GM19043 (cell line): ENCODE measurements around the gene SIRPA.

ENCODE experiments used
- ATAC-seq: cut with Tn5 transposase; IDR thresholded peaks from one replicate; pipeline ENCODE4 v1.9.1; 2021; ENCODE audit warnings: low read depth; ENCODE audit not compliant: unreplicated experiment

The SIRPA gene

DNA sequence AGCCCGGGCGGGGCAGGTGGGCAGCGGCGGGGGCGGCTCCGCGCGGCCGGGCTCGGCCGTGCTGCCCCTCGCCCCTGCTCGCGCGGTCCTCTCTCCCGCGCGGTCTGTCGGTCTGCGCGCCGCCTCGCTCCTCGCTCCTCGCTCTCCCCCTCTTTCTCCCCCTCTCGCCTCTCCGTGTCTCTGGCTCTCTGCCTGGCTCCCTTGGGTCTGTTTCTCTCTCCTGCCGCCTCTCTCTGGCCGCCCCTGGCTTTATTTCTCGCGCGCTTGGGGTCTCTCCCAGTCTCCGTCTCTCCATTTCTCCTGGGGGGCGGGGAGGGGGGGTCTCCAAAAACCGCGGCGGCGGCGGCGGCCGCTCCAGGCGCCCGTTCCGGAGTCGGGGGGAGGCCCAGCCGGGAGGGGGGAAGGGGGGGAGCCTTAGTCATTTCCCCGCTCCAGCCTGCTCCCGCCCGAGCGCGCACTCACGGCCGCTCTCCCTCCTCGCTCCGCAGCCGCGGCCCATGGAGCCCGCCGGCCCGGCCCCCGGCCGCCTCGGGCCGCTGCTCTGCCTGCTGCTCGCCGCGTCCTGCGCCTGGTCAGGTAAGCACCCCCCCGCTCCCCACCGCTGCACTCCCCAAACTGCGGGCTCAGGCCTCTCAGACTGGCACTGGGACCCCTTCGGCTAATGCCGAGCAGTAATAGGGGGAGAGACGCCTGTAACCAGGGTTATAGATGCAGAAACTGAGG, at the start of gene SIRPA:
Gene SIRPA (plus strand): TSS at position 457 of the 723 bp plus-strand sequence. CDS start 41 bp downstream, at position 498.
- ATAC-seq = no peak

DNA sequence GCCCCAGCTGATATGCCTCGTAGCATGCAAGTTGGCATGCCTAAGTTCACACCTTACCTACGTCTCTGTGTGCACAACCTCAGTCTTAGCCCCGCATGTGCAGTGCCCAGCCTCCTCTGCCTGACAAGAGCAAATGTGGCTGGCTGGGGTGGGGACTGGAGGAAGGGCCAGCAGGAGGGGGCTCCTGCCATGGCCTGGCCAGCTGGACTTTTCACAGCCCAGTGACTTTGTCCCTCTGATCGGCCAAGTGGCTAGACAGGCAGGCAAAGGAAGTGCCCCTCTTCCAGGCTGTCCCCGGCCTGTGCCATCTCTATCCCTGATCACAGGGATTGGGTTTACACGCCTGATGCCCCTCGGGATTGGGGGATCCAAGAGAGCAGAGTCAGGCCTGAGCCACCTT, 49.5 kb upstream of the SIRPA start:
- no peak for ATAC-seq

DNA sequence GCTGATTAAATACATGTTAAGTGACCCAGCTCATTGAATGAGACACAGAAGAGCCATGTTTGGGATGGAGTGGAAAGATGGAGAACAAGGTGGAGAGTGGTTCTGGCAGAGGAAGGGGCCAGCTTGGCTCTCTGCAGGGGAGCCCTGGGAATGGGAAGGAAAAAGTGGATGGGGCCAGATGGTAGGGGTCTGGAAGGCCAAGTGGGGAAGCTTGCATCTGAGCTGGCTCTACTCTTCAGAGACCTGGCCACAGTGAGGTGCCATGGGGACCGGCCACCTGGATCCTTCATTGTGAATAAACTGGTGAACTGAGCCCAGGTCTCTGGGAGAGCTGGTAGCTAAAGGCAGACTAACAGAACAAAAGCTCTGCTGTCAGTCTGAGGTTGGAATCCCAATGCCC, 48.9 kb upstream of the SIRPA start:
- no peak for ATAC-seq

DNA sequence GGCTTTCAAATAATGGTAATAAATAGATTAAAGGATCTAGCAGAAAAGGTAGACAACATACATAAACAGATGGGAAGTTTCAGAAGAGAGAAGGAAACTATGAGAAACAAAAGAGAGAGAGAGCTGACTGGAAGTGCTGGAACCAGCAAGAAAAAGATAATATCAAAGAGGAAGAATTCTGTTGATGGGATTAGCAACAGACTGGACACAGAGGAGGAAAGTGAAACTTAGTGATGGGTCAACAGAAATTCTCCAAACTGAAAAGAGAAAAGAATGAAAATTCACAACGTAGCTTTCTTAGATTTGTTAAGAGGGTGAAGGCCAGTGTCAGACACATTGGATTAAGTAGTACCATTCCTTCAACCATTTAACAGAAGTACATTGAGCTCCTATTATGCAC, 48.3 kb upstream of the SIRPA start:
- no peak for ATAC-seq

DNA sequence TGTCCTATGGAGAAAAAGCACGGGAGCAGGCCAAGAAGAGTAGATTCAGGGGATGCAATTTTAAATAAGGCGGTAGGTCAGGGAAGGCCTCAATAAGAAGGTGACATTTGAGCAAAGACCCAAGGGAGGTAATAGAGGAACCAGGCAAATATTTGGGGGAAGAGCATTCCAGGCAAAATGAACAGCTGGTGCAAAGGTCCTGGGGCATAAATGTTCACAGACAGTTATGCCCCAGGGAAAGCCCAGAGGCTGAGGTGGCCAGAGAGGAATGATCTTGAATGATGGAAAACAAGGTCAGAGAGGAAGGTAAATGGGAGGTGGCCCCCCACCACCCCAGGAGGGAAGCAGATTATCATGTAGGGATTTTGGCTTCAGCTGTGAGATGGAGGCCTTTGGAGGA, 47.4 kb upstream of the SIRPA start:
- ATAC-seq = no peak

DNA sequence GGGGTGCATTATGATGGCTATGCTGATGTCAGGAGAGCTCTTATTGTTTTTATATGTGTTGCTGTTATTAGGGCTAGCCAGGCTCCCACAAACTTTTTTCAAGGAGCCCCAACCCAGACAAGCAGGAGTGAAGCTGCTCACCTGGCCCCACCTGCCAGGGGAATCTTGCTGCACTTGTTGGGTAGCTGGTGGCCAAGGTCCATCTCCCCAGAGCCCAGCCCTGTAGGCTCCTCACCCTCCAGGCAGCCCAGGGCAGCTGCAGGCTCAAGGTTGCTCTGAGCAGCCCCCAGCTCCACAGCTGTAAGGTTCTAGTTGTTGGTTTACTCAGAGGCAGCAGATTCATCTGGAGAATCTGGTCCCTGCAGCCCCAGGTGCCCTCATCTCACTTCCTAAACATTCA, 46.8 kb upstream of the SIRPA start:
- no peak for ATAC-seq

DNA sequence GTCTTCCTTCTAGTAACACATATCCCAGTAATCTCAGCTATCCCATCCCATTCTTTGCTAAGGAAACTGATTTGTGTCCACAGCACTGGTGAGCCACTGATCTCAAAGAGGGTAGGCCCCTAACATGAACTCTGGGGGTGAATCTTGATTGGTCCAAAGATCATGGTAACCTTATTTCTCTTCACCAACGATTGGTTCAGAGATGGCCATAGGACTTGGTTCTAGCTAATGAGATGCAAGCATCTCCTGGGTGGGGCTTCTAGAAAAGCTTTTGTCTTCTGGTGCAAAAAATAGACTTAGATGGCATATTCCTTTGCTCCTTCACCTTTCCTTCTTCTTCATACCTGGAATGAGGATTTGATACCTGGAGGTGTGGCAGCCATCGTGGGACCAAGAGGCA, 43.8 kb upstream of the SIRPA start:
- ATAC-seq = no peak

DNA sequence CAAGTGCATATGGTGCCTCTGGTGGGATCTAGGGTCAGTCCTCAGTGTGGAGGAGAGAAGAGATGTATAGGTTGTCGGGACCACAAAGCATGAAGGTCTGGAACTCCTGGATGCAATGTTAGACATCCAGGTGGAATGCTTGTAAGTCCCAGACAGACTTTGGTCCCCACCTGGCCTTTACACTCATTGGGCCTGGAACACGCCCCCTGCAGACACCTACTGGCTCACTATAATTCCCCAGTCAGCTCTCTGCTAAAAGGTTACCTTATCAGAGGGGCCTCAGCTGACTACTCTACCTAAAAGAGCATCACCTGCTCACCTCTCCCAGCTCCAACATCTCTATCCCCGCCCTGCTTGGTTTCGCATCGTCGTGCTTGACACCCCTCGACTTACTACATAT, 41.7 kb upstream of the SIRPA start:
- no peak for ATAC-seq

DNA sequence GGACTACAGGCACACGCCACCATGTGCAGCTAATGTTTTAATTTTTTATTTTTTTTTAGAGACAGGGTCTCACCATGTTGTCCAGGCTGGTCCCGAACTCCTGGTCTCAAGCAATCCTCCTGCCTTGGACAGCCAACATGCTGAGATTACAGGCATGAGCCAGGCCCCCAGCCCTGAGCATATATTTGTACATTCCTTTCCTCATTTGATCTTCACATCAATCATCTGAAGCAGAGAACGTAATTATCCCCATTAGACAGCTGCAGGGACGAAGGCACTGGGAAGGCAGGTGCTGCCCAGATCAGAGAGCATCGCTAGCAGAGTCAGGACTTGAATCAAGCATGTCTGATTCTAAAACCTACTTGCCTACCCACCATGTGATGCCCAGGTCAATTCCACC, 41.0 kb upstream of the SIRPA start:
- no peak for ATAC-seq

DNA sequence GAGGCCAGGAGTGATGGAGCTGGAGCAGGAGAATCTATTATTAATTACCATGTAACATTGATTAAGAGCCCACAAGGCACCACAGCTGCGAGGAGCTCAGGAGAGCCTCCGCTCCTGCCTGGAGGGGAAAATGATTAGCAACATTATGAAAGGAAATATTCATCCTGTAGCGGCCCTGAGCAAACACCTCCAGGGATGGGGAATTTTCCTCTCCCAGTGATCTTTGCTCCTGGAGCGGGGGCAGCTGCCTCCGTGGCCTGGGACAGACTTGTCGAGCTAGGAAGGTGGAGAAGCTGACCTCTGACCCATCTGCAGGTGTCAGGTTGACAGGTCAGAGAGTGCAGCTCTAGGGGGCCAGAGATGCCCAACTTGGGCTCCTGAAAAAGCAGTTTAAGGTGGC, 40.1 kb upstream of the SIRPA start:
- no peak for ATAC-seq

DNA sequence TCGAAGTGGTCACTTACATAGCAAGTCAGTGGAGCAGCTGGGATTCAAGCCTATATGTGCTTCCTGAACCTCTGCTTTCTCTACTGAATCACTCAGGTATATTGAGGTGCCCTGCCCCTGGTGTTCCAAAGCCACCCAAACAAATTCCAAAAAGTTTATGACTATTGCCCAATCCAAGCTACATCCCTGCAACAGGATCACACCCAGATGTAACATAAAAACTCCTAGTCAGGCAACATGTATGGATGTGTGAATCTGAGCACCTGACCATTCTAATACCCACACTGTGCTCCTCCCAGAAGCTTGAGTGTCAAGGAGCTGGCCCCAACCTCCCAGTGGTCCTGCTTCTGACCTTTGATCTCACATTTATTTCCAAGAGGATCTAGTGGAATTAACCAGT, 39.5 kb upstream of the SIRPA start:
- no peak for ATAC-seq

DNA sequence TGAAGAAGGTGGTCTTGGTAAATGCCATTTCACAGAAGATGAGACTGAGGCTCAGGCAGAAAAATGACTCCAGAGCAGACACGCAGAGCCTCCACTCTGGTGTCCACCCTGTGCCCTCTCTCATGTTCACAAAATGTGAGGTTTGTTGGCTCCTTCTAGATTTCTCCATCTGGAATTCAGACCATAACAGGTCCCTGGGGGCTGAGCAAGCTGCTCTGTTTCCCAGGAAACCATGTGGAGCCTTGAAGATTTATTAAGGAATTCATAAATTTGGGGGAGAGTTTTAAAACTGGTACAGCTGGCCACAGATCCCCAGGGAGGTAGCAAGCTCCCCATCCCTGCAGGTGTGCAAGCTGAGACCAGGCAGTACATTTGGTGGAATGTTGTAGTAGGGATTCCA, 38.8 kb upstream of the SIRPA start:
- ATAC-seq = no peak

DNA sequence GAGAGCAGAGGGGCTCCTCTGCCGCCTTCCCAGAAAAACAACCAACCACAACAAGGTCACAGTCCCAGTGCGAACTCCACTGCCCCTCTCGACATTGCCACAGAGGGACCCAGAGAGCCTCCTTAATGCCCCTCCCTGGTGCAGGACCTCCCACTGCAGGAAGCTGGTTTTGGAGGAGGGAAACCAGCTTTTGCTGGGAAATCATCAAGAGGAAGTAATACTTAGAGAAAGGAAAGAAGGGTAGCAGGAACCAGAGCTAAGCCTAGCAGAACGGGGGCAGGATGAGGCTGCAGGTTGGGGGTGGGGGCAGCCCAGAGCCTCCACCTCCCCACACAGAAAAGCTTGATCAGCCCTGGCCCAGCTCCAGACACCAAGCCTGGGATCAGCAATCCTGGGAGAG, 37.7 kb upstream of the SIRPA start:
- ATAC-seq = no peak

DNA sequence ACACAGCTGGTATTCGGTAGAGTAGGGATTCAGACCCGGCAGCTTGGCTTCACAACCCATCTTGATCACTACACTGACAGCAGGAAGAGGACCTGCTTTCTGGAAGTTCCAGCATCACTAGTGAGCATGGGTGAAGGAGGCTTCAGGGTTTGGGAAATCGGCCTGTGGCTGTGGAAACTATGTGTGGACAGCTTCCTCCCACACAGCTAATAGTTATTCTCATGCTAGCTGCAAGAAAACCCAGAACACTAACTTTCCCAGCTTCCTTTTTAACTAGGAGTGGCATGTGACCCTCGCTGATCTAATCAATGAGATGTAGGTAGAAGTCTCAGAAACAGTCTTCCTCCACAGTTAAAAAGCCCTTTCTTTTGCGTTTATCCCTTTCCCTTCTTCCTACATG, 36.3 kb upstream of the SIRPA start:
- no peak for ATAC-seq

DNA sequence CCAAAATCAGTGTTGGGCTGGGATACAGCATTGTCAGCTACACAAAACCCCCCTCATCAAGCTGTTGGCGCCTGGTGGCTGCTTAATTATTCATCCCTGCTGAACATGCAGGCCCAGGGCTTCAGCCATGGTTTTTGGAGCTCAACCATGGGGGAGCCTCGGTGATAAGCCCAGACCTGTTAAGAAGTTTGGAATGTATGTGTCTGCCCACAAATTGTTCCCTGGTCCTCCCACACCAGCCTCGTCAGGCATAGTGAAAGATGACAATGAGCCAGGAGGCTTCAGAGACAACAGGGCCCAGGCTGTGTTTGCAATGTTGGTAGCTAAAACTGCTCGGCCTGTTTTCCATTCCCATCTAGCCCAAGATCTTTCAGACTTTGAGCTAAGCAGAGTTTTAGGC, 34.8 kb upstream of the SIRPA start:
- no peak for ATAC-seq

DNA sequence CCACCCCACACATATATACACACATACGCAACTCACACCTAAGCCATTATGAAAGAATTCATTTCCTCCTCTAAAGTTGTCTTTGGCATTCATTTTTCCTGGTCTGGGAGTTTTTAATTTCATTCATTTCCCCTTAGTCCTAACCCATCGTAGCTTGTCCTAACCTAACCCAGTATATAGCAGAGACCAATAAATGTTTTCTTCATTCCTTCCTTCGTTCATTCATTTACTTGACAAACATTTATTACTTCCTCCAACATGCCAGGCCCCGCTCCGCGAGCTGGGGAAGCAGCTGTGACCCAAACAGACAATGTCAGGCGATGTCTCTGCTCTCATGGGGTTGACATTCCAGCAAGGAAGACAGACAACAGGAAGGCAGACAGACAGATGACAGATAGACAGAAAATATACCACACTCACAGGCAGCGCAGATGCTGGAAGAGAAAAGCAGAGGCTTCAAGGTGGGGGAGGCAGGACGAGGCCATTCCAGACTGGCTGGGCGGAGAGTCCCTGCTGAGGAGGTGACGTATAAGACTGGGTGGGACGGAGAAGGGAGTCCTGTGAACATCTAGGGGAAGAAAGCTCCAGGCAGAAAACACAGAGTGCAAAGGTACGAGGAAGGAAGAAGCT, 33.7 kb upstream of the SIRPA start:
- no peak for ATAC-seq

DNA sequence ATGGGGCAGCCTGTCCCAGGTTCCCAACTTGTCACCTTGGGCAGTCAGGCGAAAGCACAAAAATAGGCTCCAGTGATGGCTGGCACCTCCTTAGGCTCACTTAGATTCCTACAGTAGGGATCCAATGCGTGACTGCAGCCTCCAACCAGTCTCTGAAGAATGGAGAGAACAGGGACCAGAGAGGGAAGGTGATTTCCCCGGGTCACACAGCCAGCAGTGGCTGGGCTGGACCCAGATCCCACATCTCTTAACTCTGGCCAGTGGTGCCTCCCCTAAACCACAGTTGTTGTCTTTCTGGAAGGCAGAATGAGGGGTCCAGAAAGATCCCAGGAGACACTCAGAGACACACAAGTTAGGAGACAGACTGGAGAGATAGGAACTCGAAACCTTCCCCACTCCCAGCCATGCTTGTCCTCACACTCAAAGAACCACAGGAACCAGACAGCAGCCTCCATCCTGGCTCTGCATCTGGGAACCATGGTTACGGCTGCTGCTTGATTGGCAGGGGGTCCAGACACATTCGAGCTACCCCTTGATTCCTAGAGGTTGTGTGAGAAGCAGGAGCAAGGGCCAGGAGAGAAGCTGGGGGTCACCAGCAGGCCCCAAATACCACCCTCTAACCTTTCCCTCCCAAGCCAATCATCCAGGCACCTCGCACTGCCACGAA, 33.1 kb upstream of the SIRPA start:
- ATAC-seq = no peak

DNA sequence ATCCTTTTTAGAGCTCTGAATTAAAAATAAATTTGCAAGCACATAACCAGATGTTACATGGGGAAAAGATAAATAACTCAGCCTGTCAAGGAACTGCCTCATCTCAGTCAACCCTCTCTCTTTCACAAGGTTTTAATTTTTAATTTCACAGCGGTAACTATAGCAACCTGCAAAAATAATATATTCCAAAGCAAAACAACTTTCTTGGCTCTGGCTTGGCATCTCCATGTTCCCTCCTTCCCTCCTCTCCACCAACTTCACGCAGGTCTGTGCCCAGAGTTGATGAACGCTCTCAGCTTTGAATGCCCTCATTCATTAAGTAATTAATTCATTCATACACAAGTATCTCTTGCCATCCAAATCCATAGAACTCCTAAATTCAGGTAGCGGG, 32.5 kb upstream of the SIRPA start:
- no peak for ATAC-seq

DNA sequence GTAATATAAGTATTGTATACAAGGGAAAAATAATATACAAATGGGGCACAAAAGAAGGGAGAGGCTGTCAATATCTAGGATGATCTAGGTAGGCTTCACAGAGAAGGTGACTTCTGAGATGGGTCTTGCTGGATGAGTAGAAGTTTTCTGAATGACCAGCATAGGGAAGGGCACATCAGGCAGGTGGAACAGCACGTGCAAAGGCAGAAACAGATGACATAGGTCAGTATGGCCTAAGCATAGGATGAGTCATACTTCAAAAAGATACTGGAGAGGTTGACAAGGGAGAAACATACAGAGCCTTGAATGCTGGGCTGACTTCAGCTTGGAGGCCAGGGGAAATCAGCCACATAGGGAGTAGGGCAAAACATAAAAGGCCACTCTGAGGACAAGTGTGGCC, 31.9 kb upstream of the SIRPA start:
- no peak for ATAC-seq

DNA sequence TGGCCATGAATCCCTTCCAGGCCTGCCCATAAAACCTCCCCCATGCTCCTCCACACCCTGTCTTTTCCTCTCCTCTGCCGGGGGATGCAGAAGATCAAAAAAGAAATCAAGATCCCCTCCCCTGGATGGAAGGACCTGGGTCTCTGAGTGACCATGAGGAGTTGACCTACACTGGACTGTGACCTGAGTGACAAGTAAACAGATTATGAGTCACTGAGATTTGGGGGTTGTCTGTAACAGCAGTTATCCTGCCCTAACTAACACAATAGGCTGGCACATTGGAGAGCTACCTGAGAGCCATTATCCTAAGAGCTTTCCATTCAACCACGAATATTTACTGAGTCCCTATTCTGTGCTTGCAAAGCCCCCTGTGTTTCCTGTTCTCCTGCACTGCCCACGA, 28.4 kb upstream of the SIRPA start:
- ATAC-seq = no peak

DNA sequence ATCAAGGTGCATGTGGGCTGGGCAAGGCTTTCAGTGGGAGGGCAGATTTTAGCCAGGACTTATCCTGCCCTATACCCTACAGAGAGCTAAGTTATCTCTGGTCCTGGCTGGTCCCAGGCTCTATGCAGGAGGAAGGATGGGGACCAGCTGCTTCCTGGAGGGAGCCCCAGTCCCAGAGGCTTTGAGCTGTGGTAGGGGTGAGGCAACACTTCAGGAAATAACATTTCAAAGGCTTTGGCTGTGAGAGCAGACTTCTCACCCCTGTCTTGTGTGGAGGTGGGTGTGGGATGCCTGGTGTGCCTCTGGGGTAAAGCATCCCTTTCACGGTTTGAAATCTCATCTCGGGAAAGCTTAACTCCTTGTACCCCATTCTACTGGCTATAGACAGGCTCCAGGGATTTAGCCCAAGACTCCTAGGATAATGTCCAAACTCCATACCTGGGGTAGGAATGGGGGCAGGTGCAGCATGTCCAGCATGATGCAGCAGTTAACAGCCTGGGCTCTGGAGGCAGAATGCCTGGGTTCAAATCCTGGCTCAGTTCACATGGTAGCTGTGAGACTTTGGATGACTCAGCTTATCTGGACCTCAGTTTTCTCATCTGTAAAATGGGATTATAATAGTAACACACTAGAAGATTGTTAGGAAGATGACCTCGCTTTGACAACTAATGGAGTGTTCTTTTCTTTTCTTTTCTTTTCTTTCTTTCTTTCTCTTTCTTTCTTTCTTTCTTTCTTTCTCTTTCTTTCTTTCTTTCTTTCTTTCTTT, 27.5 kb upstream of the SIRPA start:
- ATAC-seq = no peak
